NCI-H510A treated with DMSO at 0.1 percent for 48 hours (cell line): ENCODE results near the gene HSPB3.
"Not testable (repeated sequence)": the region's sequence is repeated elsewhere in the genome, so short reads cannot be mapped to it uniquely, and the experiment has no call there.

Experiments used
- DNase-seq: peaks from one replicate; lab custom pipeline; 2025; lab: John Stamatoyannopoulos, UW

HSPB3 gene

GRCh38 chr5:54455413-54456157 lies at the start of gene HSPB3:
HSPB3 (plus strand) TSS chr5:54455699; CDS start chr5:54455790, 91 bp downstream.
- no peak for DNase-seq

- no peak for DNase-seq
These were observed 44.3 kb upstream of the HSPB3 start for GRCh38 chr5:54411176-54411575.

- DNase-seq, result no peak
These were observed 42.6 kb upstream of the HSPB3 start for GRCh38 chr5:54412913-54413312.

- DNase-seq, result no peak
These were observed 40.4 kb upstream of the HSPB3 start for GRCh38 chr5:54415147-54415546.

- DNase-seq, result no peak
These were observed 39.5 kb upstream of the HSPB3 start for GRCh38 chr5:54415896-54416601.

GRCh38 chr5:54419573-54420423 lies 35.7 kb upstream of the HSPB3 start:
- peak; percentile 8 for DNase-seq

GRCh38 chr5:54420511-54420910 lies 35.0 kb upstream of the HSPB3 start:
- not testable (repeated sequence) for DNase-seq

GRCh38 chr5:54421976-54422375 lies 33.5 kb upstream of the HSPB3 start:
- no peak for DNase-seq

- DNase-seq, result no peak
These were observed 30.2 kb upstream of the HSPB3 start for GRCh38 chr5:54425258-54425657.

- DNase-seq, result no peak
These were observed 29.3 kb upstream of the HSPB3 start for GRCh38 chr5:54426209-54426608.

GRCh38 chr5:54434650-54435049 lies 20.8 kb upstream of the HSPB3 start:
- not testable (repeated sequence) for DNase-seq

- no peak for DNase-seq
These were observed 16.7 kb upstream of the HSPB3 start for GRCh38 chr5:54438620-54439389.

- DNase-seq, result no peak
These were observed 15.0 kb upstream of the HSPB3 start for GRCh38 chr5:54440456-54440893.

- DNase-seq, result no peak
These were observed 13.2 kb upstream of the HSPB3 start for GRCh38 chr5:54442271-54442670.

- no peak for DNase-seq
These were observed 12.2 kb upstream of the HSPB3 start for GRCh38 chr5:54443270-54443669.

- DNase-seq, result no peak
These were observed 9.7 kb upstream of the HSPB3 start for GRCh38 chr5:54445691-54446378.

- no peak for DNase-seq
These were observed 9.1 kb upstream of the HSPB3 start for GRCh38 chr5:54446379-54446732.

GRCh38 chr5:54449923-54450322 lies 5.6 kb upstream of the HSPB3 start:
- DNase-seq, result no peak

GRCh38 chr5:54450542-54450941 lies 5.0 kb upstream of the HSPB3 start:
- DNase-seq, result no peak

GRCh38 chr5:54453046-54453445 lies 2.5 kb upstream of the HSPB3 start:
- no peak for DNase-seq

- no peak for DNase-seq
These were observed 897 bp upstream of the HSPB3 start for GRCh38 chr5:54454602-54455001.
